ENCODE data around the gene PIGU.
A peak's percentile ranks its signal among the peaks of the same experiment; 100 is the strongest.
"Not testable (repeated sequence)": the region's sequence is repeated elsewhere in the genome, so short reads cannot be mapped to it uniquely, and the experiment has no call there.

Gene PIGU

GRCh38 chr20:34527016-34527415 is 149.9 kb downstream of the PIGU start:
- DNase-seq, result no peak

- no peak for DNase-seq
Measured at GRCh38 chr20:34526466-34526865, 150.4 kb downstream of the PIGU start.

- no peak for DNase-seq
Measured at GRCh38 chr20:34525709-34526416, 151.0 kb downstream of the PIGU start.

GRCh38 chr20:34525342-34525708 is 151.6 kb downstream of the PIGU start:
- no peak for DNase-seq

- no peak for DNase-seq
Measured at GRCh38 chr20:34524426-34524825, 152.5 kb downstream of the PIGU start.

- no peak for DNase-seq
Measured at GRCh38 chr20:34522969-34523871, 153.7 kb downstream of the PIGU start.

GRCh38 chr20:34519841-34520240 is 157.1 kb downstream of the PIGU start:
- DNase-seq, result not testable (repeated sequence)

- DNase-seq, result not testable (repeated sequence)
Measured at GRCh38 chr20:34518863-34519262, 158.0 kb downstream of the PIGU start.

- no peak for DNase-seq
Measured at GRCh38 chr20:34517114-34517505, 159.8 kb downstream of the PIGU start.

- peak; percentile 82 for DNase-seq
Measured at GRCh38 chr20:34516247-34517113, 160.4 kb downstream of the PIGU start, which contains the start of gene DYNLRB1. Gene DYNLRB1, plus strand, starts transcription at chr20:34516422. Its CDS starts 37 bp downstream, at chr20:34516459.

- no peak for DNase-seq
Measured at GRCh38 chr20:34515484-34516246, 161.2 kb downstream of the PIGU start.

- no peak for DNase-seq
Measured at GRCh38 chr20:34514897-34515483, 161.9 kb downstream of the PIGU start.

- DNase-seq, result not testable (repeated sequence)
Measured at GRCh38 chr20:34514034-34514433, 162.9 kb downstream of the PIGU start.

GRCh38 chr20:34512955-34513419 is 163.9 kb downstream of the PIGU start:
- no peak for DNase-seq

- no peak for DNase-seq
Measured at GRCh38 chr20:34512266-34512954, 164.5 kb downstream of the PIGU start.

- no peak for DNase-seq
Measured at GRCh38 chr20:34511891-34512265, 165.0 kb downstream of the PIGU start.

GRCh38 chr20:34510575-34510974 is 166.3 kb downstream of the PIGU start:
- no peak for DNase-seq

All from NCI-H1417 treated with DMSO at 0.1 percent for 48 hours (cell line).